Right atrium auricular region (tissue), 2 donors: ENCODE data around the gene COL8A1. TPM values are rescaled to one million over a fixed set of nuclear protein-coding genes. Genes with fewer than 3 reads are reported as not detected.
A peak's percentile ranks its signal among the peaks of the same experiment; 100 is the strongest.

Experiments
- DNase-seq: peaks from one replicate; pipeline ENCODE4 v3.0.0-alpha.2; 2019; ENCODE audit warnings: low spot score
- H3K27ac ChIP-seq, 2 donors: fragments of 200-600 bp; sonication (generic); 1 replicate in 1 of 2; 2 replicates in 1 of 2; pipeline ENCODE4 v1.5.1; 2016 to 2019
- H3K27me3 ChIP-seq, 2 donors: fragments of 200-600 bp; sonication (generic); one replicate each; pipeline versions ENCODE4 v1.5.1 to v1.6.0; 2017 to 2019
- H3K36me3 ChIP-seq: fragments of 200-600 bp; sonication (generic); one replicate; pipeline ENCODE4 v1.5.1; 2016
- H3K4me1 ChIP-seq, 2 donors: fragments of 200-600 bp; sonication (generic); one replicate each; pipeline versions ENCODE4 v1.5.1 to v1.6.0; 2017 to 2019
- H3K4me3 ChIP-seq, 2 donors: fragments of 200-600 bp; sonication (generic); 1 replicate in 1 of 2; 2 replicates in 1 of 2; pipeline ENCODE4 v1.5.1; 2017 to 2019; ENCODE audit warnings: mild to moderate bottlenecking in 1 of 2, moderate library complexity in 1 of 2
- H3K9me3 ChIP-seq, 2 donors: fragments of 200-600 bp; sonication (generic); one replicate each; pipeline ENCODE4 v1.5.1; 2019
- CTCF ChIP-seq, 2 donors: fragments of 200-600 bp; sonication (generic); IDR thresholded peaks; one replicate each; pipeline ENCODE4 v1.5.1; 2019; ENCODE audit warnings: antibody characterized with exemption in 2 of 2
- total RNA-seq, 2 donors: library from RNA; depleted of rRNA; stranded (reverse); fragments of >200 nt; gene quantifications; one replicate each; pipeline ENCODE4 v1.1.0, GENCODE V29; 2016

Gene COL8A1
- total RNA-seq, 2 donors from 2014 or later: 43.3 to 53.8 TPM

GRCh38 chr3:99645277-99646106 is 7.1 kb downstream of the COL8A1 start:
- Histone ChIP-seq H3K27ac (peak overlapping the region; percentile 67 to 73), H3K9me3 (no peaks in the 10 kb centered on the region), H3K27me3 (no peaks in the 10 kb centered on the region), H3K4me1 (peaks cover 0 to 28% of the 10 kb centered on the region in 2 donors), H3K36me3 (no peaks in the 10 kb centered on the region), H3K4me3 (no peak overlapping the region)
- peak; percentile 52 to 65 for TF ChIP-seq CTCF (IDR thresholded peaks at IDR 0.05)
- no peak for DNase-seq

DNA sequence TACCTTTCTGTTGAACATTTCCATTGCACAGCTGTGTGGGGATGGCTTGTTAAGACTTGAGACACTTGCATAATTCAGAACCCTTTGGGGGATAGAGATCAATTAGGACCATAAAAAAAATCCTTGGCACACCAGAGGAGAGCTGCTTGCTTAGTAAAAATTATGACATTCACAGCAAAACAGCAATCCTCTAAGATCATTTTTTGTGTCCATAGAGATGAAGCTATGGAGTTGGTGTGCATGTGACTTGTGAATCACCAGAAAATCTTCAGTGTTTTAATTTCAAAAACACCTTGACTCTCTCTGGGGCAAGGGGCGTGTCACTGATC is 7.7 kb downstream of the COL8A1 start:
- no peaks in the 10 kb centered on the region for H3K36me3 ChIP-seq
- peaks cover 0 to 31% of the 10 kb centered on the region in 2 donors for H3K4me1 ChIP-seq
- DNase-seq: no peak
- H3K4me3 ChIP-seq: no peak overlapping the region
- H3K27ac ChIP-seq: peak overlapping the region; percentile 67 to 73
- H3K27me3 ChIP-seq: no peaks in the 10 kb centered on the region
- TF ChIP-seq CTCF (IDR thresholded peaks at IDR 0.05): no peak
- no peaks in the 10 kb centered on the region for H3K9me3 ChIP-seq

- Histone ChIP-seq H3K36me3 (no peaks in the 10 kb centered on the region), H3K27me3 (no peaks in the 10 kb centered on the region), H3K27ac (peak overlapping the region; percentile 67 to 73), H3K9me3 (no peaks in the 10 kb centered on the region), H3K4me3 (no peak overlapping the region), H3K4me1 (peaks cover 0 to 40% of the 10 kb centered on the region in 2 donors)
- TF ChIP-seq CTCF (IDR thresholded peaks at IDR 0.05): no peak
- no peak for DNase-seq
Observed at GRCh38 chr3:99647081-99647480, 8.7 kb downstream of the COL8A1 start.

DNA sequence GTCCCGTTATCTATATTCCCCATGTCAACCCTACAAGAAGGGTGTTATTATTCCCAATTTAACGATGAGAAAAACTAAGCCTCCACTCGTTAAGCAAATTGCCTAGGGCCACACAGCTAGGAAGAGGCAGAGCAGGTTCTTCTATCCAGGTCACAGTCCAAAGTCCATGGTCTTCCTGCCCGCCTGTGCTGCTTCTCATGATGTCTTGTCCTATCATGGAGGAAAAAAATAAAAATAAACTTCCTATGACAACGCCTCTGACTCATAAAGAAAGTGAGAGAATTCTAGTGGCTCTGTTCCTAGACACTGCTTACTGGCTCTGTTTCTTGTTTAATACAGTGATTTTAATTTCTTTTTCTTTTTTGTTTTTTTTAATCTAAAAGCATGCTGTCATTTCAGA is 9.7 kb downstream of the COL8A1 start:
- no peaks in the 10 kb centered on the region for H3K27me3 ChIP-seq
- no peaks in the 10 kb centered on the region for H3K9me3 ChIP-seq
- no peak overlapping the region for H3K4me3 ChIP-seq
- no peak for DNase-seq
- H3K27ac ChIP-seq: peak overlapping the region; percentile 67 to 73
- TF ChIP-seq CTCF (IDR thresholded peaks at IDR 0.05): no peak
- peaks cover 0 to 40% of the 10 kb centered on the region in 2 donors for H3K4me1 ChIP-seq
- H3K36me3 ChIP-seq: no peaks in the 10 kb centered on the region

GRCh38 chr3:99648516-99648915 is 10.1 kb downstream of the COL8A1 start:
- TF ChIP-seq CTCF (IDR thresholded peaks at IDR 0.05): no peak
- Histone ChIP-seq H3K4me3 (no peak overlapping the region), H3K4me1 (peaks cover 0 to 40% of the 10 kb centered on the region in 2 donors), H3K27ac (peak overlapping the region; percentile 67 to 73), H3K36me3 (no peaks in the 10 kb centered on the region), H3K9me3 (no peaks in the 10 kb centered on the region), H3K27me3 (no peaks in the 10 kb centered on the region)
- DNase-seq: no peak

DNA sequence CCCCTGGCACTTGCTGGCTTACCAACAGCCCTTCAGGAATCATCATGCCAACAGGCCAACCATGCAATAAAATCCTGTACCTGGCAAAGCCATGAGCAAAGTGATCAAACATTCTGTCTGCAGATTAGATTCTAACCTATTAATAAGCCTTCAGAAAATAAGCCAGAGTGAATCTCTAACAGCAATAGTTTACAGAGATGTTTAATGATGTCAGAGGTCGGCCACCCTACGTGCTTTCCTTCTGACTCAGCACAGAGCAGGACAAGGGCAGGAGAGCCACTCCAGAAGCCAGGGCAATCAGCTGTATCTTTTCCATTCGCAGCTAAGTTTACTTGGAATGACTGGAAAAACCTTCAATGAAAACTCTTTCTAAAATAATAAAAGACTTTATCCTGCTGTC is 13.1 kb downstream of the COL8A1 start:
- no peaks in the 10 kb centered on the region for H3K36me3 ChIP-seq
- H3K27me3 ChIP-seq: no peaks in the 10 kb centered on the region
- H3K27ac ChIP-seq: peak overlapping the region; percentile 38 to 52
- H3K4me3 ChIP-seq: no peak overlapping the region
- H3K9me3 ChIP-seq: no peaks in the 10 kb centered on the region
- H3K4me1 ChIP-seq: peaks cover 0 to 31% of the 10 kb centered on the region in 2 donors
- DNase-seq: peak; percentile 67
- TF ChIP-seq CTCF (IDR thresholded peaks at IDR 0.05): no peak
